Measurements from ENCODE around the gene GAS2L2.

GAS2L2 gene

DNA sequence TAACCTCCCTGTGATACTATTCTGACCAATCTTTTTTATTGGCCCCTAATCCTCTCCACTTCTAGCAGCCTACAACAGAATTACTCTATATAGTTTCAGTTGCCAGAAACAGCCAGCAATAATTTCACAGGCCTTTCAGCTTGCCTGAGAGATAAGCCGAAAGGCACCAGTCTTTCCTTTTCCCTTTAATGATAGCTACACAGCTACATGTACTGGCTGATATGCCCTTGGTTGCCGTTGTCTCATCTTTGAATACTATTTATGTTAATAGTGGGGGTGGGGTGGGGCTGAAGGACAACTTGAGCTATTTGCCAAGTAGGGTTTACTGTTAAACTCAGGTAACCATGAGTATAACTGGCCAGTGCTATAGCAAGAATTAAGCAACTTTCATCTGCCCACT, 57.4 kb downstream of the GAS2L2 start:
- DNase-seq (ENCODE audit: low read depth, low spot score) = no peak

DNA sequence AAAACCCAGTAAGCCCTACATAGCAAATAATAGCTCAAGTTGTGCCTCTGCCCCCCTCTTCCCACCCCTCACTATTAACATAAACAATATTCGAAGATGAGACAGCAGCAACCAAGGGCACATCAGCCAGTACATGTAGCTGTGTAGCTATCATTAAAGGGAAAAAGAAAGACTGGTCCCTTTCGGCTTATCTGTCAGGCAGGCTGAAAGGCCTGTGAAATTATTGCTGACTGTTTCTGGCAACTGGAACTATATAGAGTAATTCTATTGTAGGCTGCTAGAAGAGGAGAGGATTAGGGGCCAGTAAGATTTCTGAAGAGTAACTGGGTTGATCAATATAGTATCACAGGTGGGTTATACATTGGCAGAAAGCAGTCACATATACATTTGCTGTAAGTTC, 58.1 kb downstream of the GAS2L2 start:
- no peak for DNase-seq (ENCODE audit: low read depth, low spot score)

All from activated naive CD8-positive, alpha-beta T cell treated with anti-CD3 and anti-CD28 coated beads, Interleukin-2, amount 50 U/mL, for 16 hours (primary cell).